HepG2 (cell line): ENCODE measurements around the gene ZNF341. TPM values are rescaled to one million over a fixed set of nuclear protein-coding genes. Genes with fewer than 3 reads are reported as not detected.

Source experiments
- CCDC6 ChIP-seq: sonication (generic); formaldehyde crosslinking; IDR thresholded peaks from 2 replicates; pipeline ENCODE4 v1.8.1; 2022; ENCODE audit warnings: mild to moderate bottlenecking, missing genetic modification reagents, moderate library complexity
- EED ChIP-seq: sonication (generic); formaldehyde crosslinking; IDR thresholded peaks from 2 replicates; pipeline ENCODE4 v1.5.0; 2020; ENCODE audit warnings: mild to moderate bottlenecking, missing genetic modification reagents
- EHMT2 ChIP-seq: fragments of 200-600 bp; sonication (generic); IDR thresholded peaks from 2 replicates; pipeline ENCODE4 v1.7.0; 2017; ENCODE audit warnings: antibody characterized with exemption, low read depth, low read length, borderline replicate concordance
- HHEX ChIP-seq: IDR thresholded peaks from 2 replicates; pipeline ENCODE4 v1.6.1; 2016; ENCODE audit warnings: control low read depth
- HMGA1 ChIP-seq: sonication (generic); formaldehyde crosslinking; conservative IDR thresholded peaks from 2 replicates; pipeline ENCODE4 v1.4.0; 2020; ENCODE audit warnings: missing genetic modification reagents
- HOXA5 ChIP-seq: sonication (generic); formaldehyde crosslinking; IDR thresholded peaks from 2 replicates; pipeline ENCODE4 v1.4.0; 2020; ENCODE audit warnings: missing genetic modification reagents
- KLF13 ChIP-seq: sonication (generic); formaldehyde crosslinking; IDR thresholded peaks from 2 replicates; pipeline ENCODE4 v1.4.0; 2020; ENCODE audit warnings: mild to moderate bottlenecking, missing genetic modification reagents
- MAFG ChIP-seq: sonication (generic); formaldehyde crosslinking; IDR thresholded peaks from 2 replicates; pipeline ENCODE4 v1.5.1; 2020; ENCODE audit warnings: mild to moderate bottlenecking, missing genetic modification reagents
- MBNL3 ChIP-seq: fragments of 250-450 bp; sonication (Bioruptor Pico); conservative IDR thresholded peaks from 2 replicates; pipeline ENCODE4 v1.8.0; 2022; ENCODE audit warnings: mild to moderate bottlenecking, inconsistent platforms
- MED13 ChIP-seq: sonication (generic); formaldehyde crosslinking; IDR thresholded peaks from 2 replicates; pipeline ENCODE4 v1.5.0; 2020; ENCODE audit warnings: missing genetic modification reagents
- MEIS1 ChIP-seq: sonication (generic); formaldehyde crosslinking; IDR thresholded peaks from 2 replicates; pipeline ENCODE4 v1.9.0; 2021; ENCODE audit warnings: mild to moderate bottlenecking, missing genetic modification reagents, moderate library complexity, borderline replicate concordance
- NBN ChIP-seq: fragments of 450-650 bp; conservative IDR thresholded peaks from 2 replicates; pipeline ENCODE4 v1.6.1; 2017
- PHF8 ChIP-seq: sonication (generic); formaldehyde crosslinking; IDR thresholded peaks from 2 replicates; pipeline ENCODE4 v1.5.0; 2020; ENCODE audit warnings: missing genetic modification reagents
- RBFOX2 ChIP-seq: fragments of 200-400 bp; formaldehyde crosslinking; IDR thresholded peaks from 2 replicates; pipeline ENCODE4 v1.6.1; 2017; ENCODE audit warnings: low read depth, mild to moderate bottlenecking, low read length
- SOX6 ChIP-seq, 2 experiments: fragments of 450-650 bp in 1 of 2; sonication (generic) in 1 of 2; formaldehyde crosslinking in 1 of 2; IDR thresholded peaks; 2 replicates each; pipeline versions ENCODE4 v1.4.0 to v1.6.1; 2017 to 2020; ENCODE audit warnings: antibody characterized with exemption in 1 of 2, mild to moderate bottlenecking in 1 of 2, missing genetic modification reagents in 1 of 2
- ZBTB20 ChIP-seq: sonication (generic); formaldehyde crosslinking; IDR thresholded peaks from 2 replicates; pipeline ENCODE4 v1.8.1; 2023; ENCODE audit warnings: missing genetic modification reagents, low read depth, mild to moderate bottlenecking, borderline replicate concordance
- ZKSCAN1 ChIP-seq: fragments of 150-350 bp; IDR thresholded peaks from 2 replicates; pipeline ENCODE4 v1.6.1; 2014; ENCODE audit warnings: low read length
- ZNF124 ChIP-seq: sonication (generic); formaldehyde crosslinking; IDR thresholded peaks from 2 replicates; pipeline ENCODE4 v1.4.0; 2020; ENCODE audit warnings: missing genetic modification reagents
- ZNF251 ChIP-seq: sonication (generic); formaldehyde crosslinking; IDR thresholded peaks from 2 replicates; pipeline ENCODE4 v1.9.0; 2021; ENCODE audit warnings: mild to moderate bottlenecking, missing genetic modification reagents
- ZNF317 ChIP-seq: sonication (generic); formaldehyde crosslinking; IDR thresholded peaks from 2 replicates; pipeline ENCODE4 v1.5.0; 2020; ENCODE audit warnings: mild to moderate bottlenecking, missing genetic modification reagents
- ZNF501 ChIP-seq: sonication (generic); formaldehyde crosslinking; IDR thresholded peaks from 2 replicates; pipeline ENCODE4 v1.5.1; 2020; ENCODE audit warnings: mild to moderate bottlenecking, moderate library complexity, missing genetic modification reagents
- polyA plus RNA-seq, 8 experiments: library from polyadenylated mRNA; depleted of rRNA in 3 of 8; stranded (reverse) in 7 of 8; unstranded in 1 of 8; fragments of >200 nt; fragmentation: Illumina TruSeq in 4 of 8; extraction: Trizol in 4 of 8; gene quantifications; 2 replicates each; pipeline versions ENCODE4 v1.2.1 to v1.2.3, GENCODE V29; 2011 to 2016; ENCODE audit warnings: low read depth in 4 of 8, missing spikeins in 1 of 8, mixed read lengths in 1 of 8; ENCODE audit not compliant: insufficient read depth in 1 of 8
- total RNA-seq, 5 experiments: library from RNA; depleted of rRNA; stranded (reverse); fragments of >200 nt; fragmentation: Illumina TruSeq; extraction: Trizol; gene quantifications; 2 replicates each; pipeline ENCODE4 v1.2.3, GENCODE V29; 2016; ENCODE audit warnings: low read depth in 1 of 5
- TF ChIP-seq, protein P1 (sequence below): sonication (generic); formaldehyde crosslinking; IDR thresholded peaks from 2 replicates; pipeline ENCODE4 v1.5.0; 2020; ENCODE audit warnings: mild to moderate bottlenecking, missing genetic modification reagents, borderline replicate concordance
- TF ChIP-seq, protein P2 (sequence below): sonication (generic); formaldehyde crosslinking; IDR thresholded peaks from 2 replicates; pipeline ENCODE4 v1.5.1; 2020; ENCODE audit warnings: mild to moderate bottlenecking, missing genetic modification reagents, moderate library complexity
- TF ChIP-seq, protein P3 (sequence below): sonication (generic); formaldehyde crosslinking; IDR thresholded peaks from 2 replicates; pipeline ENCODE4 v1.5.0; 2020; ENCODE audit warnings: missing genetic modification reagents, mild to moderate bottlenecking, borderline replicate concordance
- TF ChIP-seq, protein P4 (sequence below): sonication (generic); formaldehyde crosslinking; IDR thresholded peaks from 2 replicates; pipeline ENCODE4 v1.8.0; 2022; ENCODE audit warnings: missing genetic modification reagents, low read depth, mild to moderate bottlenecking, borderline replicate concordance

Gene ZNF341
- total and polyA plus RNA-seq, 2 of the 13 experiments (the other 11 are each of a cell fraction or from before 2014, with no cell fraction given), result 1.1 to 2.2 TPM

DNA sequence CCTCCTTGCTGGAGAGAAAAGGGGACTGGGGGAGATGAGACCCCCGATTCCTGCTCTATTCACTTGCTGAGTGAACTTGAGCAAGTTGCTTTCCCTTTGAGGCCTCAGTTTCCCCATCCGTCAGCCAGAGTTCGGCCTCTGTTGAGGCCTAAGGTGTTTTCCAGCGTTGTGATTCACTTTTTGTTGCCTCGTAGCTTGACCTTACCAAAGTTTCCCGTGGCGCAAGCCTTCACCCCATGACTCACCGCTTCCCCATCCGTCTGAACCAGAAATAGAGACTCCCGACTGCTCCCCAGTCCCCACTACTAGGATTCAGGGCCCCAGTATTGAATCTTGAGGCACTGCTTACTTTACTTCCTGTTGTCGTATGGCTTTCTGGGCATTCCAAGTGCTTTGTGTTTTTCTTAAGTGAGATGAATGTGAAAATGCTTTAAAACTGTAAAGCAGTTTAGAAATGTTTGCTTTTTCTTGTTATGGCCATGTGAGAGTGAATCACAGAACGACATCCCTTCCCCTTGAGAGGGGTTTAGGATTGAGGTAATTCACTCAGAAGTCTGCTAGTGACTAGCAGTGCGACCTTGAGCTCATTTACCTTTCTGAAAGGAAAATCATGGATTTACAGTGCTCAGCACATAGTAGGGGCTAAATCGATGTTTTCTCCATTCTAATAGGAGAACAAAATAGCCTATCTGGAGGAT is 80.5 kb downstream of the ZNF341 start (continued):
- TF ChIP-seq, protein P1, sequence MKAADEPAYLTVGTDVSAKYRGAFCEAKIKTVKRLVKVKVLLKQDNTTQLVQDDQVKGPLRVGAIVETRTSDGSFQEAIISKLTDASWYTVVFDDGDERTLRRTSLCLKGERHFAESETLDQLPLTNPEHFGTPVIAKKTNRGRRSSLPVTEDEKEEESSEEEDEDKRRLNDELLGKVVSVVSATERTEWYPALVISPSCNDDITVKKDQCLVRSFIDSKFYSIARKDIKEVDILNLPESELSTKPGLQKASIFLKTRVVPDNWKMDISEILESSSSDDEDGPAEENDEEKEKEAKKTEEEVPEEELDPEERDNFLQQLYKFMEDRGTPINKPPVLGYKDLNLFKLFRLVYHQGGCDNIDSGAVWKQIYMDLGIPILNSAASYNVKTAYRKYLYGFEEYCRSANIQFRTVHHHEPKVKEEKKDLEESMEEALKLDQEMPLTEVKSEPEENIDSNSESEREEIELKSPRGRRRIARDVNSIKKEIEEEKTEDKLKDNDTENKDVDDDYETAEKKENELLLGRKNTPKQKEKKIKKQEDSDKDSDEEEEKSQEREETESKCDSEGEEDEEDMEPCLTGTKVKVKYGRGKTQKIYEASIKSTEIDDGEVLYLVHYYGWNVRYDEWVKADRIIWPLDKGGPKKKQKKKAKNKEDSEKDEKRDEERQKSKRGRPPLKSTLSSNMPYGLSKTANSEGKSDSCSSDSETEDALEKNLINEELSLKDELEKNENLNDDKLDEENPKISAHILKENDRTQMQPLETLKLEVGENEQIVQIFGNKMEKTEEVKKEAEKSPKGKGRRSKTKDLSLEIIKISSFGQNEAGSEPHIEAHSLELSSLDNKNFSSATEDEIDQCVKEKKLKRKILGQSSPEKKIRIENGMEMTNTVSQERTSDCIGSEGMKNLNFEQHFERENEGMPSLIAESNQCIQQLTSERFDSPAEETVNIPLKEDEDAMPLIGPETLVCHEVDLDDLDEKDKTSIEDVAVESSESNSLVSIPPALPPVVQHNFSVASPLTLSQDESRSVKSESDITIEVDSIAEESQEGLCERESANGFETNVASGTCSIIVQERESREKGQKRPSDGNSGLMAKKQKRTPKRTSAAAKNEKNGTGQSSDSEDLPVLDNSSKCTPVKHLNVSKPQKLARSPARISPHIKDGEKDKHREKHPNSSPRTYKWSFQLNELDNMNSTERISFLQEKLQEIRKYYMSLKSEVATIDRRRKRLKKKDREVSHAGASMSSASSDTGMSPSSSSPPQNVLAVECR (CRISPR knock-in tag), result no peak
- TF ChIP-seq MBNL3 (CRISPR knock-in tag) (no peak), RBFOX2 (no peak), NBN (no peak), EHMT2 (no peak), ZBTB20 (CRISPR knock-in tag) (no peak), CCDC6 (CRISPR knock-in tag) (no peak), SOX6 (IDR thresholded peaks at IDR 0.05) (no peak), SOX6 (CRISPR knock-in tag; IDR thresholded peaks at IDR 0.05) (no peak; the same call in 1 of the 2 replicates), KLF13 (CRISPR knock-in tag) (no peak), HHEX (0 out of 2 replicates have a peak, but pooled peaks have one; percentile 35), MAFG (no peak), ZKSCAN1 (peak; percentile 96), EED (CRISPR knock-in tag) (0 out of 2 replicates have a peak, but pooled peaks have one; percentile 2), PHF8 (CRISPR knock-in tag) (no peak), ZNF317 (CRISPR knock-in tag) (no peak), ZNF501 (CRISPR knock-in tag) (0 out of 2 replicates have a peak, but pooled peaks have one; percentile 37), MED13 (CRISPR knock-in tag) (no peak), MEIS1 (CRISPR knock-in tag) (no peak), HOXA5 (CRISPR knock-in tag) (0 out of 2 replicates have a peak, but pooled peaks have one; percentile 9), ZNF251 (no peak), HMGA1 (CRISPR knock-in tag) (no peak), ZNF124 (CRISPR knock-in tag) (peak; percentile 58; the same call in 1 of the 2 replicates)
- TF ChIP-seq, protein P2, sequence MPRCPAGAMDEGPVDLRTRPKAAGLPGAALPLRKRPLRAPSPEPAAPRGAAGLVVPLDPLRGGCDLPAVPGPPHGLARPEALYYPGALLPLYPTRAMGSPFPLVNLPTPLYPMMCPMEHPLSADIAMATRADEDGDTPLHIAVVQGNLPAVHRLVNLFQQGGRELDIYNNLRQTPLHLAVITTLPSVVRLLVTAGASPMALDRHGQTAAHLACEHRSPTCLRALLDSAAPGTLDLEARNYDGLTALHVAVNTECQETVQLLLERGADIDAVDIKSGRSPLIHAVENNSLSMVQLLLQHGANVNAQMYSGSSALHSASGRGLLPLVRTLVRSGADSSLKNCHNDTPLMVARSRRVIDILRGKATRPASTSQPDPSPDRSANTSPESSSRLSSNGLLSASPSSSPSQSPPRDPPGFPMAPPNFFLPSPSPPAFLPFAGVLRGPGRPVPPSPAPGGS (CRISPR knock-in tag), result no peak
- TF ChIP-seq, protein P3, sequence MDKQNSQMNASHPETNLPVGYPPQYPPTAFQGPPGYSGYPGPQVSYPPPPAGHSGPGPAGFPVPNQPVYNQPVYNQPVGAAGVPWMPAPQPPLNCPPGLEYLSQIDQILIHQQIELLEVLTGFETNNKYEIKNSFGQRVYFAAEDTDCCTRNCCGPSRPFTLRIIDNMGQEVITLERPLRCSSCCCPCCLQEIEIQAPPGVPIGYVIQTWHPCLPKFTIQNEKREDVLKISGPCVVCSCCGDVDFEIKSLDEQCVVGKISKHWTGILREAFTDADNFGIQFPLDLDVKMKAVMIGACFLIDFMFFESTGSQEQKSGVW, result no peak
- TF ChIP-seq, protein P4, sequence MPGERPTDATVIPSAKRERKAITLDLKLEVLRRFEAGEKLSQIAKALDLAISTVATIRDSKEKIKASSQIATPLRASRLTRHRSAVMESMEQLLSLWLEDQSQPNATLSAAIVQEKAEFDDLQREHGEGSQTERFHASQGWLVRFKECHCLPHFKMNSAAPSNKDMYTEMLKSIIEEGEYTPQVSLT (CRISPR knock-in tag), result no peak
